ENCODE measurements around the gene GNB1. TPM values are rescaled to one million over a fixed set of nuclear protein-coding genes. Genes with fewer than 3 reads are reported as not detected.
"Not testable (repeated sequence)": the region's sequence is repeated elsewhere in the genome, so short reads cannot be mapped to it uniquely, and the experiment has no call there.

GNB1 gene
- total and polyA plus RNA-seq, 4 donors: 114 to 338 (median 191) TPM

- Histone ChIP-seq H3K27me3 (ENCODE audit: control insufficient read depth in 3 of 3, insufficient read depth in 3 of 3, low read length in 2 of 3) (no peaks in the 10 kb centered on the region), H3K9me3 (ENCODE audit: control insufficient read depth in 4 of 4, insufficient read depth in 3 of 4, low read length in 3 of 4) (no peaks in the 10 kb centered on the region), H3K4me3 (peak overlapping the region; percentile 89), H3K9ac (ENCODE audit: insufficient read depth in 1 of 2, low read length in 2 of 2) (peak overlapping the region; percentile 36 to 63), H3K27ac (ENCODE audit: low read depth in 1 of 2, low read length in 1 of 2) (peak overlapping the region; percentile 17 to 95), H3K36me3 (ENCODE audit: control insufficient read depth in 4 of 4, insufficient read depth in 4 of 4, low read length in 4 of 4) (peaks cover 0 to 2% (median under 1%) of the 10 kb centered on the region in 4 donors), H3K4me1 (ENCODE audit: control insufficient read depth in 5 of 5, insufficient read depth in 5 of 5, low read length in 5 of 5) (peaks cover 5 to 22% (median 9%) of the 10 kb centered on the region in 5 donors)
- 9 to 12% methylated on average over 9 of the region's 9 CpGs for WGBS, 2 donors
- DNase-seq: peak in 1 of 3 donors; percentile 27
- TF ChIP-seq CTCF (IDR thresholded peaks at IDR 0.05; ENCODE audit: control extremely low read depth, extremely low read depth): no peak
- no peak for ATAC-seq (ENCODE audit: insufficient read depth, low FRiP score)
Measured at GRCh38 chr1:1889090-1889750, 1.7 kb downstream of the GNB1 start.

- 74 to 85% methylated on average over 11 of the region's 11 CpGs for WGBS, 2 donors
- DNase-seq; H3K27ac ChIP-seq (ENCODE audit: low read depth in 1 of 2, low read length in 1 of 2); H3K4me3 ChIP-seq; H3K27me3 ChIP-seq (ENCODE audit: control insufficient read depth in 3 of 3, insufficient read depth in 3 of 3, low read length in 2 of 3); H3K9me3 ChIP-seq (ENCODE audit: control insufficient read depth in 4 of 4, insufficient read depth in 3 of 4, low read length in 3 of 4); H3K36me3 ChIP-seq (ENCODE audit: control insufficient read depth in 4 of 4, insufficient read depth in 4 of 4, low read length in 4 of 4); ATAC-seq (ENCODE audit: insufficient read depth, low FRiP score): not testable (repeated sequence)
- peaks cover 0 to 26% (median 8%) of the 10 kb centered on the region in 5 donors for H3K4me1 ChIP-seq (ENCODE audit: control insufficient read depth in 5 of 5, insufficient read depth in 5 of 5, low read length in 5 of 5)
- peak overlapping the region in 1 of 2 donors; percentile 38 for H3K9ac ChIP-seq (ENCODE audit: insufficient read depth in 1 of 2, low read length in 2 of 2)
Measured at GRCh38 chr1:1883890-1884289, 7.0 kb downstream of the GNB1 start.

GRCh38 chr1:1883092-1883873 is 7.6 kb downstream of the GNB1 start:
- WGBS, 2 donors: 48 to 53% methylated on average over 4 of the region's 4 CpGs
- DNase-seq: no peak
- H3K4me1 ChIP-seq (ENCODE audit: control insufficient read depth in 5 of 5, insufficient read depth in 5 of 5, low read length in 5 of 5): peaks cover 0 to 27% (median 6%) of the 10 kb centered on the region in 5 donors

More at GRCh38 chr1:1883092-1883873, 7.6 kb downstream of the GNB1 start:
- ATAC-seq (ENCODE audit: insufficient read depth, low FRiP score): no peak
- peaks cover 0 to 5% (median 2%) of the 10 kb centered on the region in 4 donors for H3K36me3 ChIP-seq (ENCODE audit: control insufficient read depth in 4 of 4, insufficient read depth in 4 of 4, low read length in 4 of 4)
- TF ChIP-seq CTCF (IDR thresholded peaks at IDR 0.05; ENCODE audit: control extremely low read depth, extremely low read depth): no peak
- H3K27me3 ChIP-seq (ENCODE audit: control insufficient read depth in 3 of 3, insufficient read depth in 3 of 3, low read length in 2 of 3): no peaks in the 10 kb centered on the region
- no peak overlapping the region for H3K27ac ChIP-seq (ENCODE audit: low read depth in 1 of 2, low read length in 1 of 2)
- H3K4me3 ChIP-seq: no peak overlapping the region
- H3K9ac ChIP-seq (ENCODE audit: insufficient read depth in 1 of 2, low read length in 2 of 2): peak overlapping the region in 1 of 2 donors; percentile 38
- H3K9me3 ChIP-seq (ENCODE audit: control insufficient read depth in 4 of 4, insufficient read depth in 3 of 4, low read length in 3 of 4): no peaks in the 10 kb centered on the region

Measured in lung (tissue), 12 donors.